ENCODE results near the gene SPG7. TPM values are rescaled to one million over a fixed set of nuclear protein-coding genes. Genes with fewer than 3 reads are reported as not detected.

The SPG7 gene
- total RNA-seq, 4 donors from 2014 or later: 83.3 to 152 (median 105) TPM

GRCh38 chr16:89586853-89587252 lies 78.7 kb downstream of the SPG7 start:
- no peak for TF ChIP-seq CTCF (IDR thresholded peaks at IDR 0.05; ENCODE audit: low read depth)

- no peak for TF ChIP-seq CTCF (IDR thresholded peaks at IDR 0.05; ENCODE audit: low read depth)
These were observed 80.4 kb downstream of the SPG7 start for GRCh38 chr16:89588413-89589109.

DNA sequence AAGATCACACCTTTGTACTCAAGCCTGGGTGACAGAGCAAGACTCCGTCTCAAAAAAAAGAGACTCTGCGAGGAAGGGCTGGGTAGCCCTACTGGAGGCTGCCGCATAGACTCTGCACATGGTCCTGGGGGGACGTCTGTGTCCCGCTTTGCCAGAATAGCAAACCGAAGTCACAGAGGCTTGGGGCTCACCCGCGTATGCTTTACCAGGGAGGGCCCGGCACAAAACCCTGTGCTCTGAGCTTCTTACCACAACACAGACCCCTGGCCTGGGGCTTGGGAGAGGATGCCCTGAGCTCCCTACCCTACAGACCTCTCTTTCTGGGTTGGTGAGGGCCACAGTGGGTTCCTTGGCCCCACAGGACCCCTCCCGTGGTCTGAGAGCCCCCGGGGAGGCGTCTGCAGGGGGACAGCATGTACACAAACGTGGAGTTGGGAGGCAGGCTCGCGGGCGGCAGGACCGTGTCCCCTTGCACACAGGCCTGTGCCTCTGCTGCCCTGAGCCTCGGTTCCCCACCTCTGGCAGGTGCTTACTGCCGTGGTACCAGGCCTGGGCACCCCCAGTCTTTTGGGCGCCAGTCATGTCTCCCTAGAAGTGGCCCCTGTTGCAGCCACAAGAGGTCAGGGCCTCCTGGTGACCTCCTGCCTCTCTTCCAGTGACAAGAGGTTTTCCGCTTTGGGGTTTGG lies 81.2 kb downstream of the SPG7 start:
- TF ChIP-seq CTCF (IDR thresholded peaks at IDR 0.05; ENCODE audit: low read depth): no peak

GRCh38 chr16:89593841-89594240 lies 85.6 kb downstream of the SPG7 start:
- TF ChIP-seq CTCF (IDR thresholded peaks at IDR 0.05; ENCODE audit: low read depth): no peak

DNA sequence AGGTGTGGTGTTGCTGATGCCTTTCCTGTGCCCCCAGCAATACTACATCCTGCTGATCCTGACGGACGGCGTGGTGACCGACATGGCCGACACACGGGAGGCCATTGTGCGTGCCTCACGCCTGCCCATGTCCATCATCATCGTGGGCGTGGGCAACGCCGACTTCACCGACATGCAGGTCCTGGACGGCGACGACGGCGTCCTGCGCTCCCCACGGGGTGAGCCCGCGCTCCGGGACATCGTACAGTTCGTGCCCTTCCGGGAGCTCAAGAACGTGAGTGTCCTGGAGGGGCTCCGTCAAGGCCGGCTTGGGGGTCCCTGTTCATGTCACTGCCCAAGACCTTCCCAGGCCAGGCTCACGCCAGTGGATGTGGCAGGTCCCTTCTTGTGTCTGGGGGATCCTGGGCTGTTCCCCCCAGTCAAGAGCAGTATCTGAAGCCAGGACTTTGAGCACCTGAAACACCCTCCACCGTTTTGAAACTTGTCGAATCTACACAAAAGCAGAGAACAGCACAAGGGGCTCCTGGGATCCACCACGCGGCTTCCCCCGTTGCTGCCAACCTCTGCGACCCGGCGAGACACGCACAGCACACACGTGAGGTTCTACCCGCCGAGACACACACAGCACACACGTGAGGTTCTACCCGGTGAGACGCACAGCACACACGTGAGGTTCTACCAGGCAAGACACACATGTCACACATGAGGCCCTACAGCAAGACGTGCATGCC lies 87.3 kb downstream of the SPG7 start:
- no peak for TF ChIP-seq CTCF (IDR thresholded peaks at IDR 0.05; ENCODE audit: low read depth)

DNA sequence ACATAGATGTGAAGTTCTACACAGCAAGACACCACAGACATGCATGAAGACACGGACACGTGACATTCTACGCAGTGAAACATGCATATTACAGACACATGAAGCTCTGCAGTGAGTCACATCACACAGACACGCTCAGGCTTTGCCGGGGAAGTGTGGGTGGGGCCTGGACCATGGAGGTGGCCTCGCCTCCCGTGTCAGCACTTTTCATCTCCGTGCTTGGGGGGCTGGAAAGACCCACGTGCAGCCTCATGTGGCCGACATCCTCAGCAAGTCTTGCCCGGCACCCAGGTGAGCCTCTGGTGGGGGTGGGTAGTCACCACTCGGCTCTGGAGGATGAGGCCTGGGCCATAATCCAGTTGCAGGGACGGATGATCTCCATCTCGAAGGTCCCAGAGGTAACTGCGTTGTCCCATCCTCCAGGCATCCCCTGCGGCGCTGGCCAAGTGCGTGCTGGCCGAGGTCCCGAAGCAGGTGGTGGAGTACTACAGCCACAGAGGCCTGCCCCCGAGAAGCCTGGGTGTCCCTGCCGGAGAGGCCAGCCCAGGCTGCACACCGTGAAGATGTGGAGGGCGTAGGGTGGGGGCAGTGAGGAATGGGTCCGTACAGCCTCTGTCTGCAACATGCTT lies 88.0 kb downstream of the SPG7 start:
- TF ChIP-seq CTCF (IDR thresholded peaks at IDR 0.05; ENCODE audit: low read depth): no peak

All from subcutaneous adipose tissue (tissue), 4 donors.